Measurements from ENCODE around the gene ZMYND10.

DNA sequence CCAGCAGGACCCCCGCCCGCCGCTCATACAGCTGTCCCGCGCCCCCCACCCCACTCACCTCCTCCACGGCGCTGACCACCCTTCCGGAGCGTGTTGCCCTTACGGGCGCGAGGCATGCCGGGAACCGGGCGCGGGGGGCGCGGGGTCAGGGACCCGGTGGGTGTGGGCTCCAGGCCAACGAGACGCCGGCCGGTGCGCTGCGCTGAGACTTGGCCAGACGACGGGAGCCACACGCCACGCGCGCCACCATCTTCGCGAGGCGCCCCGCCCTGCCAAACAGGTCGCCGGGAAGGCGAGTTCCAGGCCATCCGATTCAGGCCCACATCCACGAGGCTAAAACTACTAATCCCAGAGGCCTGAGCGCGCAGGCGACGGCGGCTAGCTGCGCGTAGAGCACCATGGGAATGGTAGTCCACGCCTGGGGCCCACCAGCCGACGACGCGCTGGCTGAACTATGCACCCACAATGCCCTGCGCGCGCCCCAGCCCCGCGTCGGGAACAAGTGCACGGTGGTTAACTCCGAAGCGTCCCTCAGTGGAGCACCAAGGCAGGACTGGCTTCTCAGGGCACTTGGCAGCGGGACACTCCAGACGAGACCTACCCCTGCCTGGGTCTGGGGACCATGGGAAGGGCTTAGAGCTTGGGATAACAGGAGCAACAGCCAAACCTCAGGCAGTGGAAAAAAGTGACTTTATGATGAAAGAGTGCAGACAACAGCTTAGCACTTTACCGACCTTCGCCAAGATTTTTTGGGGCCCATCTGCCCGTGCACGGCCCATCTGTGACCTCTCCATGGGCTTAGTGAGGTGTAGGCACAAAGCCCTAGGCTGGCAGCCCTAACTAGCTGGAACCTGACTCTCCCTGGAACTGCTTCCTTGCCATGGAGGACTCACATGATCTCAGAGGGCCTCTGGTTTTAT, 53.1 kb downstream of the ZMYND10 start, which contains the start of gene IFRD2:
- TF ChIP-seq, protein P1, sequence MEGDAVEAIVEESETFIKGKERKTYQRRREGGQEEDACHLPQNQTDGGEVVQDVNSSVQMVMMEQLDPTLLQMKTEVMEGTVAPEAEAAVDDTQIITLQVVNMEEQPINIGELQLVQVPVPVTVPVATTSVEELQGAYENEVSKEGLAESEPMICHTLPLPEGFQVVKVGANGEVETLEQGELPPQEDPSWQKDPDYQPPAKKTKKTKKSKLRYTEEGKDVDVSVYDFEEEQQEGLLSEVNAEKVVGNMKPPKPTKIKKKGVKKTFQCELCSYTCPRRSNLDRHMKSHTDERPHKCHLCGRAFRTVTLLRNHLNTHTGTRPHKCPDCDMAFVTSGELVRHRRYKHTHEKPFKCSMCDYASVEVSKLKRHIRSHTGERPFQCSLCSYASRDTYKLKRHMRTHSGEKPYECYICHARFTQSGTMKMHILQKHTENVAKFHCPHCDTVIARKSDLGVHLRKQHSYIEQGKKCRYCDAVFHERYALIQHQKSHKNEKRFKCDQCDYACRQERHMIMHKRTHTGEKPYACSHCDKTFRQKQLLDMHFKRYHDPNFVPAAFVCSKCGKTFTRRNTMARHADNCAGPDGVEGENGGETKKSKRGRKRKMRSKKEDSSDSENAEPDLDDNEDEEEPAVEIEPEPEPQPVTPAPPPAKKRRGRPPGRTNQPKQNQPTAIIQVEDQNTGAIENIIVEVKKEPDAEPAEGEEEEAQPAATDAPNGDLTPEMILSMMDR (IDR thresholded peaks at IDR 0.05): peak in 1 of 5 experiments; percentile 43
- peak; percentile 92 to 98 for TF ChIP-seq EP300 (IDR thresholded peaks at IDR 0.05)
